ENCODE data around the gene SPIN2A. TPM values are rescaled to one million over a fixed set of nuclear protein-coding genes. Genes with fewer than 3 reads are reported as not detected.

The SPIN2A gene
- 0.12 to 0.21 TPM (median 0.13 TPM) in 5 replicates for total RNA-seq (2022; extraction: Qiagen RNA extraction)

DNA sequence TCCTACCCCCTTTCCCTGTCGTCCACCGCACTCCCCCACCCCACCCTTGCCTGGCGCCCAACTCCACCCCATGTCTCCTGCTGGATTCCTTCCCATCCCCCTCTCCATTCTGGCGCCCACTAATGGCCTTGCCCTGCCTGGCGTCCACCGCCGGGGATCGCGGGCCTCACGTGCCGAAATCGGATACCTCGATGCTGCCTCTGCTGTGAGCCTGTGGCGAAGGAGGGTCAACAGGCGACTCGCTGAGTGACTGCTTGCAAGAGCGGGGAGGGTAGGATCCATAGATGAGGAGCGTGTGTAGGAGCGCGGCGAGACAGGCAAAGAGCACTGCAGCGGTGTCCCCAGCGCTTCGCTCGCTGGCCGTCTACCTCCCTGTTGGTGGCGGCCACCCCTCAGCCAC lies at the start of gene SPIN2A:
TSS of gene SPIN2A (minus strand) at position 325 of the 400 bp plus-strand sequence. CDS start 800 bp downstream, outside the sequence.

DNA sequence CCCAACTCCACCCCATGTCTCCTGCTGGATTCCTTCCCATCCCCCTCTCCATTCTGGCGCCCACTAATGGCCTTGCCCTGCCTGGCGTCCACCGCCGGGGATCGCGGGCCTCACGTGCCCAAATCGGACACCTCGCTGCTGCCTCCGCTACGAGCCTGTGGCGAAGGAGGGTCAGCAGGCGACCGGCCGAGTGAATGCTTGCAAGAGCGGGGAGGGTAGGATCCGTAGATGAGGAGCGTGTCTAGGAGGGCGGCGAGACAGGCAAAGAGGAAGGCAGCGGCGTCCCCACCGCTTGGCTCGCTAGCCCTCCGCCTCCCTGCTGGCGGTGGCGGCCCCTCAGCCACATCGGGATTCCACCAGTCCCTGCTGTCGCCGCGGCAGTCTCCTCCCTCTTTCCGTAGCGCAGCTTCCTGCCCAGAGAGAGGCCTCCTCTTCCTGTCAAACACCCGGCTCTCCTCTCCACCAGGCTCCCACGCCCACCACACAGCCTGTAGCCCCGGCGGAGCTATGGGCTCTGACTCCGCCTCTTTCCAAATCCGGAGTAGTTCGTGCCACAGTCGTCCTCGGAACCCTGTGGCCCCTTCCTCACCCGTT lies 15.9 kb downstream of the SPIN2A start, which contains the start of gene SPIN2B:
TSS of gene SPIN2B (minus strand) at position 387 of the 594 bp plus-strand sequence.

Other genes with a start within 250 kb of the SPIN2A start
- 6.3 to 7.5 TPM (median 7.2 TPM) in 5 replicates for gene SPIN3, start 141.9 kb downstream of the SPIN2A start, total RNA-seq (2022; extraction: Qiagen RNA extraction)
- gene SPIN2B, start 15.8 kb downstream of the SPIN2A start, total RNA-seq (2022; extraction: Qiagen RNA extraction): 8.4 to 11.2 TPM (median 9.7 TPM) in 5 replicates
- gene FAAH2, start 149.3 kb upstream of the SPIN2A start, total RNA-seq (2022; extraction: Qiagen RNA extraction): 0.10 to 0.18 TPM (median 0.13 TPM) in 5 replicates

Data from A549 treated with CORT108297 at 1 μM for 4 hours (cell line).